Smooth muscle cell (in vitro differentiated cells): ENCODE results near the gene SLC34A1. TPM values are rescaled to one million over a fixed set of nuclear protein-coding genes. Genes with fewer than 3 reads are reported as not detected.

Source experiments
- DNase-seq: peaks from one replicate; lab custom pipeline; 2025; ENCODE audit not compliant: unreplicated experiment; lab: John Stamatoyannopoulos, UW
- H2AFZ ChIP-seq: fragments of 200-600 bp; sonication (generic); 2 replicates; pipeline ENCODE4 v1.6.0; 2016; ENCODE audit warnings: antibody characterized with exemption, low read depth, mild to moderate bottlenecking
- H3F3A ChIP-seq: fragments of 200-600 bp; sonication (generic); 2 replicates; pipeline ENCODE4 v1.6.0; 2017; ENCODE audit warnings: antibody characterized with exemption, low read depth
- H3K27ac ChIP-seq: fragments of 200-600 bp; sonication (generic); 2 replicates; pipeline ENCODE4 v1.5.1; 2016; ENCODE audit warnings: low read depth, mild to moderate bottlenecking
- H3K27me3 ChIP-seq: fragments of 200-600 bp; sonication (generic); 2 replicates; pipeline ENCODE4 v1.6.1; 2016; ENCODE audit warnings: low read depth, mild to moderate bottlenecking
- H3K36me3 ChIP-seq: fragments of 200-600 bp; sonication (generic); 2 replicates; pipeline ENCODE4 v1.5.1; 2016; ENCODE audit warnings: low read depth
- H3K4me1 ChIP-seq: fragments of 200-600 bp; sonication (generic); 2 replicates; pipeline ENCODE4 v1.5.1; 2016; ENCODE audit warnings: low read depth
- H3K4me2 ChIP-seq: fragments of 200-600 bp; sonication (generic); 2 replicates; pipeline ENCODE4 v1.6.0; 2016; ENCODE audit warnings: mild to moderate bottlenecking
- H3K4me3 ChIP-seq: fragments of 200-600 bp; sonication (generic); 2 replicates; pipeline ENCODE4 v1.5.1; 2016; ENCODE audit warnings: mild to moderate bottlenecking
- H3K79me2 ChIP-seq: fragments of 200-600 bp; sonication (generic); 2 replicates; pipeline ENCODE4 v1.6.0; 2016; ENCODE audit warnings: low read depth, mild to moderate bottlenecking
- H3K9ac ChIP-seq: fragments of 200-600 bp; sonication (generic); 2 replicates; pipeline ENCODE4 v1.6.0; 2016; ENCODE audit warnings: low read depth
- H3K9me3 ChIP-seq: fragments of 200-600 bp; sonication (generic); replicated peaks from 2 replicates; pipeline ENCODE4 v1.5.1; 2016; ENCODE audit warnings: low read depth
- H4K20me1 ChIP-seq: fragments of 200-600 bp; sonication (generic); 2 replicates; pipeline ENCODE4 v1.6.0; 2016; ENCODE audit warnings: low read depth
- CTCF ChIP-seq: fragments of 200-600 bp; sonication (generic); IDR thresholded peaks from 2 replicates; pipeline ENCODE4 v1.5.1; 2017; ENCODE audit warnings: borderline replicate concordance, mild to moderate bottlenecking, antibody characterized with exemption; ENCODE audit not compliant: insufficient read depth, poor library complexity, severe bottlenecking
- WGBS: methylation state at CpG from one replicate; pipeline ENCODE4 v1.1.7; 2016; ENCODE audit warnings: low lambda C conversion rate; 5-methylcytosine and 5-hydroxymethylcytosine counted together
- polyA plus RNA-seq: library from polyadenylated mRNA; unstranded; fragments of >200 nt; fragmentation: Nextera tagmentation; extraction: Ambion mirVana; gene quantifications from 2 replicates; pipeline ENCODE4 v1.2.1, GENCODE V29; 2016
- total RNA-seq: library from RNA; depleted of rRNA; stranded (reverse); fragments of >200 nt; gene quantifications from 2 replicates; pipeline ENCODE4 v1.2.3, GENCODE V29; 2014

The SLC34A1 gene
- total and polyA plus RNA-seq, 2 experiments from 2014 or later = not detected

- Histone ChIP-seq H3K4me3 (no peak overlapping the region), H3K9me3 (no peaks in the 10 kb centered on the region), H3K27me3 (no peaks in the 10 kb centered on the region), H3K27ac (no peak overlapping the region), H3F3A (no peaks in the 10 kb centered on the region), H4K20me1 (no peaks in the 10 kb centered on the region), H3K36me3 (no peaks in the 10 kb centered on the region), H3K79me2 (no peaks in the 10 kb centered on the region), H3K9ac (no peak overlapping the region), H3K4me2 (no peak overlapping the region), H2AFZ (no peak overlapping the region), H3K4me1 (no peaks in the 10 kb centered on the region)
- 70% methylated on average over 11 of the region's 11 CpGs for WGBS
- TF ChIP-seq CTCF = no peak
- no peak for DNase-seq
Measured at GRCh38 chr5:177382423-177383029, 1.7 kb upstream of the SLC34A1 start.

GRCh38 chr5:177383181-177383580 is 1.1 kb upstream of the SLC34A1 start:
- DNase-seq = no peak
- Histone ChIP-seq H3K9me3 (no peaks in the 10 kb centered on the region), H3K79me2 (no peaks in the 10 kb centered on the region), H3K4me1 (no peaks in the 10 kb centered on the region), H3K9ac (no peak overlapping the region), H3K27ac (no peak overlapping the region), H3K36me3 (no peaks in the 10 kb centered on the region), H3K27me3 (no peaks in the 10 kb centered on the region), H3F3A (peaks cover under 1% of the 10 kb centered on the region), H2AFZ (no peak overlapping the region), H4K20me1 (no peaks in the 10 kb centered on the region), H3K4me3 (no peak overlapping the region), H3K4me2 (no peak overlapping the region)
- WGBS = 95% methylated on average over 9 of the region's 9 CpGs
- TF ChIP-seq CTCF = no peak

GRCh38 chr5:177385720-177386119 is 1.5 kb downstream of the SLC34A1 start:
- no peaks in the 10 kb centered on the region for H3K36me3 ChIP-seq
- H3K27me3 ChIP-seq = no peaks in the 10 kb centered on the region
- no peaks in the 10 kb centered on the region for H3K79me2 ChIP-seq
- no peaks in the 10 kb centered on the region for H3K4me1 ChIP-seq
- no peaks in the 10 kb centered on the region for H3K9me3 ChIP-seq
- TF ChIP-seq CTCF = no peak
- H3F3A ChIP-seq = peaks cover 11% of the 10 kb centered on the region
- peaks cover 3% of the 10 kb centered on the region for H4K20me1 ChIP-seq
- no peak overlapping the region for H3K4me2 ChIP-seq
- H3K27ac ChIP-seq = no peak overlapping the region
- H3K4me3 ChIP-seq = no peak overlapping the region
- H2AFZ ChIP-seq = no peak overlapping the region
- no peak overlapping the region for H3K9ac ChIP-seq
- no peak for DNase-seq
- WGBS = 88% methylated on average over 11 of the region's 11 CpGs

GRCh38 chr5:177386542-177386941 is 2.3 kb downstream of the SLC34A1 start:
- peaks cover 3% of the 10 kb centered on the region for H4K20me1 ChIP-seq
- no peaks in the 10 kb centered on the region for H3K36me3 ChIP-seq
- no peak overlapping the region for H3K27ac ChIP-seq
- no peak for TF ChIP-seq CTCF
- H2AFZ ChIP-seq = no peak overlapping the region
- no peaks in the 10 kb centered on the region for H3K4me1 ChIP-seq
- H3K4me3 ChIP-seq = no peak overlapping the region
- H3K9me3 ChIP-seq = no peaks in the 10 kb centered on the region
- H3F3A ChIP-seq = peaks cover 11% of the 10 kb centered on the region
- 83% methylated on average over 8 of the region's 8 CpGs for WGBS
- H3K4me2 ChIP-seq = no peak overlapping the region
- no peak for DNase-seq
- H3K79me2 ChIP-seq = no peaks in the 10 kb centered on the region
- H3K9ac ChIP-seq = no peak overlapping the region
- H3K27me3 ChIP-seq = no peaks in the 10 kb centered on the region
